Heart left ventricle (tissue), 16 donors: Measurements from ENCODE around the gene AHCYL1. TPM values are rescaled to one million over a fixed set of nuclear protein-coding genes. Genes with fewer than 3 reads are reported as not detected.

Source experiments
- ATAC-seq, 4 donors: fragments of 200-7000 bp; cut with Tn5 transposase; one replicate each; pipeline ENCODE4 v1.9.1; 2020 to 2022; ENCODE audit warnings: moderate library complexity in 4 of 4, mild to moderate bottlenecking in 3 of 4, moderate number of reproducible peaks in 1 of 4
- DNase-seq, 5 donors: peaks; one replicate each; pipeline ENCODE4 v3.0.0-alpha.2; 2020
- H3K27ac ChIP-seq, 12 donors: fragments of 200-600 bp; sonication (generic) in 4 of 12; one replicate each; pipeline versions ENCODE4 v1.5.0 to v1.8.0; 2016 to 2022; ENCODE audit warnings: mild to moderate bottlenecking in 2 of 12
- H3K27me3 ChIP-seq, 9 donors: fragments of 200-600 bp; sonication (generic) in 2 of 9; one replicate each; pipeline versions ENCODE4 v1.5.1 to v1.8.0; 2016 to 2022; ENCODE audit warnings: mild to moderate bottlenecking in 3 of 9
- H3K36me3 ChIP-seq, 9 donors: fragments of 200-600 bp; sonication (generic) in 2 of 9; one replicate each; pipeline versions ENCODE4 v1.5.0 to v1.8.0; 2018 to 2022; ENCODE audit warnings: mild to moderate bottlenecking in 2 of 9
- H3K4me1 ChIP-seq, 12 donors: fragments of 200-600 bp; sonication (generic) in 4 of 12; one replicate each; pipeline versions ENCODE4 v1.5.0 to v1.8.0; 2016 to 2022; ENCODE audit warnings: mild to moderate bottlenecking in 3 of 12
- H3K4me3 ChIP-seq, 12 donors: fragments of 200-600 bp; sonication (generic) in 4 of 12; one replicate each; pipeline versions ENCODE4 v1.5.0 to v1.8.0; 2017 to 2022; ENCODE audit warnings: mild to moderate bottlenecking in 9 of 12, moderate library complexity in 4 of 12
- H3K9me3 ChIP-seq, 12 donors: fragments of 200-600 bp; sonication (generic) in 4 of 12; one replicate each; pipeline versions ENCODE4 v1.5.0 to v1.8.0; 2016 to 2022; ENCODE audit warnings: mild to moderate bottlenecking in 1 of 12
- CTCF ChIP-seq, 12 donors: fragments of 200-600 bp; sonication (generic) in 4 of 12; IDR thresholded peaks; one replicate each; pipeline versions ENCODE4 v1.5.0 to v1.8.0; 2018 to 2022; ENCODE audit warnings: antibody characterized with exemption in 12 of 12, mild to moderate bottlenecking in 5 of 12
- POLR2A ChIP-seq, 2 donors: fragments of 450-650 bp; IDR thresholded peaks; one replicate each; pipeline ENCODE4 v1.6.1; 2017; ENCODE audit warnings: antibody characterized with exemption in 2 of 2, mild to moderate bottlenecking in 2 of 2, moderate library complexity in 2 of 2
- WGBS, 4 donors: extraction: QIAGEN DNeasy Blood & Tissue Kit in 2 of 4; methylation state at CpG; one replicate each; pipeline versions ENCODE4 v1.1.5 to v1.1.7; 2013 to 2018; 5-methylcytosine and 5-hydroxymethylcytosine counted together
- intact Hi-C, 10 donors: fragments of 100-400 bp; cut with DNase I; formaldehyde crosslinking; loops; one replicate each; pipeline versions ENCODE4 v1.11.1 to v1.14.2; 2022
- polyA plus RNA-seq, 2 donors: library from polyadenylated mRNA; stranded (reverse); fragments of 200-250 nt; gene quantifications; one replicate each; pipeline ENCODE4 v1.2.3, GENCODE V29; 2013
- total RNA-seq, 9 donors: library from RNA; depleted of rRNA in 2 of 9; stranded (reverse); fragments of >200 nt in 2 of 9; fragmentation: NEBNext Ultra II Directional in 3 of 9; extraction: Animal tissue kit (Norgen Biotek cat#: 25700) in 3 of 9; gene quantifications; one replicate each; pipeline versions ENCODE4 v1.1.0 to v1.2.4, GENCODE V29; 2016 to 2023
- donor health status: ischemic (EF 13 %, LVEDD 7.1; RV severe dilation, severe dysfunction).
- donor health status: healthy with polysubstance abuse.
- donor health status: DM: no; HTN: yes; CAD: no.
- donor health status: DM: no; HTN: no; CAD: no.
- donor health status: ischemic (EF 25% LVEDD 6.9; RV normal size, moderate dysfunction).
- donor health status: ischemic (EF 25% LVEDD 5.7; RV mildly dilated, moderate dysfunction).
- donor health status: healthy.
- donor health status: DM: yes; HTN: yes; CAD: no.
- donor health status: ischemic (EF 35%, LVEDD 5.7; RV mildly dilated, moderate dysfunction).
- donor health status: nonischemic (EF 11% LVEDD 7.7; RV severe dilation, severe dysfunction).
- donor health status: DM: yes; HTN: yes; CAD: no.
- donor health status: PGD.
- donor health status: ischemic (EF 29% LVEDD 5.4; RV normal size, mild dysfunction).
- donor health status: nonischemic (EF 23%, LVEDD 6.1; RV moderate dilation, normal function).

The AHCYL1 gene
- total and polyA plus RNA-seq, 11 donors: 23.8 to 56.7 (median 42.1) TPM

- peaks cover 0 to 65% (median 23%) of the 10 kb centered on the region in 12 donors for H3K4me1 ChIP-seq
- TF ChIP-seq POLR2A (IDR thresholded peaks at IDR 0.05) (no peak), CTCF (IDR thresholded peaks at IDR 0.05) (no peak)
- H3K36me3 ChIP-seq: peaks cover 0 to 16% (median 4%) of the 10 kb centered on the region in 9 donors
- peak overlapping the region in 1 of 12 donors; percentile 7 for H3K27ac ChIP-seq
- intact Hi-C loops: no loop called here
- no peak for DNase-seq
- H3K27me3 ChIP-seq: no peaks in the 10 kb centered on the region
- H3K4me3 ChIP-seq: no peak overlapping the region
- no peaks in the 10 kb centered on the region for H3K9me3 ChIP-seq
- ATAC-seq: no peak
Observed at GRCh38 chr1:109997867-109998229, 13.3 kb downstream of the AHCYL1 start.

- intact Hi-C loops: no loop called here
- WGBS, 4 donors: 81 to 84% (median 83%) methylated on average over 1 of the region's 1 CpG
- no peak for TF ChIP-seq CTCF (IDR thresholded peaks at IDR 0.05)
- TF ChIP-seq POLR2A (IDR thresholded peaks at IDR 0.05): no peak
- DNase-seq (no peak), ATAC-seq (no peak)
- Histone ChIP-seq H3K4me3 (no peak overlapping the region), H3K27me3 (no peaks in the 10 kb centered on the region), H3K4me1 (peaks cover 5 to 66% (median 54%) of the 10 kb centered on the region in 12 donors), H3K27ac (peak overlapping the region in 1 of 12 donors; percentile 70), H3K36me3 (no peaks in the 10 kb centered on the region), H3K9me3 (no peaks in the 10 kb centered on the region)
Observed at GRCh38 chr1:110002695-110003094, 18.1 kb downstream of the AHCYL1 start.

- H3K36me3 ChIP-seq: peaks cover 0 to 5% (median under 1%) of the 10 kb centered on the region in 9 donors
- ATAC-seq (peak; percentile 38 to 87 (median 80)), DNase-seq (peak in 4 of 5 donors; percentile 33 to 78 (median 56))
- TF ChIP-seq CTCF (IDR thresholded peaks at IDR 0.05): no peak
- TF ChIP-seq POLR2A (IDR thresholded peaks at IDR 0.05): no peak
- WGBS, 4 donors: 21 to 35% (median 30%) methylated on average over 8 of the region's 8 CpGs
- no peaks in the 10 kb centered on the region for H3K9me3 ChIP-seq
- peak overlapping the region; percentile 4 to 78 (median 66) for H3K27ac ChIP-seq
- peak overlapping the region in 3 of 12 donors; percentile 1 to 15 (median 10) for H3K4me3 ChIP-seq
- H3K4me1 ChIP-seq: peaks cover 5 to 63% (median 50%) of the 10 kb centered on the region in 12 donors
- no peaks in the 10 kb centered on the region for H3K27me3 ChIP-seq
- intact Hi-C loops: no loop called here
Observed at GRCh38 chr1:110003747-110004428, 19.3 kb downstream of the AHCYL1 start.

GRCh38 chr1:110004583-110004982, 20.0 kb downstream of the AHCYL1 start:
- Histone ChIP-seq H3K27ac (peak overlapping the region; percentile 4 to 78 (median 66)), H3K4me1 (peaks cover 5 to 63% (median 50%) of the 10 kb centered on the region in 12 donors), H3K36me3 (peaks cover 0 to 12% (median 7%) of the 10 kb centered on the region in 9 donors), H3K9me3 (no peaks in the 10 kb centered on the region), H3K27me3 (no peaks in the 10 kb centered on the region), H3K4me3 (peak overlapping the region in 1 of 12 donors; percentile 1)
- no peak for ATAC-seq
- TF ChIP-seq POLR2A (IDR thresholded peaks at IDR 0.05): no peak
- no peak for TF ChIP-seq CTCF (IDR thresholded peaks at IDR 0.05)
- intact Hi-C loops: no loop called here
- DNase-seq: no peak
- WGBS, 4 donors: 40 to 53% (median 47%) methylated on average over 1 of the region's 1 CpG
